GM12864 (cell line): ENCODE data around the gene THRB.

Experiments used
- DNase-seq: peaks from one replicate; pipeline ENCODE4 v3.0.0-alpha.2; 2011; ENCODE audit warnings: low read depth
- H3K4me3 ChIP-seq: 2 replicates; pipeline ENCODE4 v1.5.1; 2011; ENCODE audit warnings: mild to moderate bottlenecking, low read depth, low read length, control low read depth
- CTCF ChIP-seq: IDR thresholded peaks from 2 replicates; pipeline ENCODE4 v1.5.1; 2011; ENCODE audit warnings: low read depth, mild to moderate bottlenecking, moderate library complexity, low read length, control low read depth, inconsistent platforms; ENCODE audit errors: missing control alignments

Gene THRB

GRCh38 chr3:24512564-24513197 lies 18.0 kb upstream of the THRB start:
- no peak for DNase-seq
- no peak overlapping the region for H3K4me3 ChIP-seq
- TF ChIP-seq CTCF = no peak

- DNase-seq = no peak
- no peak for TF ChIP-seq CTCF
- H3K4me3 ChIP-seq = no peak overlapping the region
Observed at GRCh38 chr3:24510030-24510648, 15.5 kb upstream of the THRB start.

GRCh38 chr3:24508423-24508839 lies 13.8 kb upstream of the THRB start:
- TF ChIP-seq CTCF = no peak

GRCh38 chr3:24507776-24508422 lies 13.2 kb upstream of the THRB start:
- no peak overlapping the region for H3K4me3 ChIP-seq
- no peak for DNase-seq
- no peak for TF ChIP-seq CTCF

More at GRCh38 chr3:24508423-24508839, 13.8 kb upstream of the THRB start:
- no peak overlapping the region for H3K4me3 ChIP-seq
- no peak for DNase-seq

- DNase-seq = no peak
- no peak overlapping the region for H3K4me3 ChIP-seq
- TF ChIP-seq CTCF = no peak
Observed at GRCh38 chr3:24506966-24507775, 12.5 kb upstream of the THRB start.

- DNase-seq = no peak
- H3K4me3 ChIP-seq = no peak overlapping the region
- no peak for TF ChIP-seq CTCF
Observed at GRCh38 chr3:24505691-24506550, 11.3 kb upstream of the THRB start.
